ENCODE data around the gene CDH1.

The CDH1 gene

GRCh38 chr16:68857479-68857878 lies 120.4 kb downstream of the CDH1 start:
- DNase-seq (ENCODE audit: low spot score): no peak

- DNase-seq (ENCODE audit: low spot score): no peak
These were observed 122.7 kb downstream of the CDH1 start for GRCh38 chr16:68859828-68860227.

GRCh38 chr16:68860978-68861892 lies 124.1 kb downstream of the CDH1 start:
- DNase-seq (ENCODE audit: low spot score): no peak

GRCh38 chr16:68866933-68867332 lies 129.8 kb downstream of the CDH1 start:
- DNase-seq (ENCODE audit: low spot score): no peak

GRCh38 chr16:68869492-68870088 lies 132.5 kb downstream of the CDH1 start:
- no peak for DNase-seq (ENCODE audit: low spot score)

GRCh38 chr16:68873635-68874471 lies 136.8 kb downstream of the CDH1 start:
- DNase-seq (ENCODE audit: low spot score): no peak

GRCh38 chr16:68875871-68876270 lies 138.8 kb downstream of the CDH1 start:
- no peak for DNase-seq (ENCODE audit: low spot score)

GRCh38 chr16:68883685-68884084 lies 146.6 kb downstream of the CDH1 start:
- DNase-seq (ENCODE audit: low spot score): no peak

- DNase-seq (ENCODE audit: low spot score): no peak
These were observed 147.3 kb downstream of the CDH1 start for GRCh38 chr16:68884401-68884800.

All from kidney capillary endothelial cell (primary cell).